ENCODE results near the gene UBXN10. TPM values are rescaled to one million over a fixed set of nuclear protein-coding genes. Genes with fewer than 3 reads are reported as not detected.

Gene UBXN10
- total and polyA plus RNA-seq, 11 donors: 0.14 to 2.6 (median 1.1) TPM

- Histone ChIP-seq H3K4me1 (peaks cover 0 to 15% (median 3%) of the 10 kb centered on the region in 12 donors), H3K27ac (no peak overlapping the region), H3K4me3 (no peak overlapping the region), H3K27me3 (peaks cover 0 to 24% (median 0%) of the 10 kb centered on the region in 9 donors), H3K36me3 (no peaks in the 10 kb centered on the region), H3K9me3 (no peaks in the 10 kb centered on the region)
- 67 to 72% (median 68%) methylated on average over 6 of the region's 6 CpGs for WGBS, 4 donors
- intact Hi-C loops (cut with DNase I): loop anchor here in 7 of 10 donors (2.0 to 10.0 kb wide), 5 partner anchors 95 to 283 kb away; partner anchors contain the start of gene PLA2G2A (in 3 of the 7)
- DNase-seq (no peak), ATAC-seq (no peak)
- TF ChIP-seq CTCF (IDR thresholded peaks at IDR 0.05) (no peak), POLR2A (IDR thresholded peaks at IDR 0.05) (no peak)
Measured at GRCh38 chr1:20197329-20197791, 11.5 kb downstream of the UBXN10 start.

GRCh38 chr1:20198296-20198695 is 12.4 kb downstream of the UBXN10 start:
- TF ChIP-seq POLR2A (IDR thresholded peaks at IDR 0.05) (no peak), CTCF (IDR thresholded peaks at IDR 0.05) (no peak)
- H3K36me3 ChIP-seq: no peaks in the 10 kb centered on the region
- no peaks in the 10 kb centered on the region for H3K9me3 ChIP-seq
- intact Hi-C loops (cut with DNase I): loop anchor here in 7 of 10 donors (5.0 to 10.0 kb wide), 4 partner anchors 96 to 283 kb away; partner anchors contain the start of gene PLA2G2A (in 3 of the 7)
- peaks cover 0 to 22% (median 0%) of the 10 kb centered on the region in 9 donors for H3K27me3 ChIP-seq
- peaks cover 0 to 12% (median 3%) of the 10 kb centered on the region in 12 donors for H3K4me1 ChIP-seq
- no peak overlapping the region for H3K27ac ChIP-seq
- ATAC-seq: no peak
- 82 to 94% (median 92%) methylated on average over 1 of the region's 1 CpG for WGBS, 4 donors
- DNase-seq: no peak
- H3K4me3 ChIP-seq: no peak overlapping the region

GRCh38 chr1:20198918-20199317 is 13.0 kb downstream of the UBXN10 start:
- intact Hi-C loops (cut with DNase I): loop anchor here in 7 of 10 donors (5.0 to 10.0 kb wide), 4 partner anchors 97 to 284 kb away; partner anchors contain the start of gene PLA2G2A (in 3 of the 7)
- H3K27me3 ChIP-seq: peaks cover 0 to 22% (median 0%) of the 10 kb centered on the region in 9 donors
- H3K4me3 ChIP-seq: no peak overlapping the region
- H3K4me1 ChIP-seq: peaks cover 0 to 12% (median 3%) of the 10 kb centered on the region in 12 donors
- no peaks in the 10 kb centered on the region for H3K9me3 ChIP-seq
- WGBS, 4 donors: 58 to 64% (median 62%) methylated on average over 7 of the region's 7 CpGs
- no peaks in the 10 kb centered on the region for H3K36me3 ChIP-seq
- TF ChIP-seq POLR2A (IDR thresholded peaks at IDR 0.05) (no peak), CTCF (IDR thresholded peaks at IDR 0.05) (no peak)
- DNase-seq: no peak
- no peak overlapping the region for H3K27ac ChIP-seq
- ATAC-seq: no peak

- 41 to 64% (median 47%) methylated on average over 3 of the region's 3 CpGs for WGBS, 4 donors
- intact Hi-C loops (cut with DNase I): loop anchor here in 7 of 10 donors (5.0 to 10.0 kb wide), 4 partner anchors 97 to 285 kb away; partner anchors contain the start of gene PLA2G2A (in 3 of the 7)
Measured at GRCh38 chr1:20199403-20199802, 13.5 kb downstream of the UBXN10 start.

More at GRCh38 chr1:20199403-20199802, 13.5 kb downstream of the UBXN10 start:
- no peaks in the 10 kb centered on the region for H3K36me3 ChIP-seq
- no peak for TF ChIP-seq POLR2A (IDR thresholded peaks at IDR 0.05)
- no peak for TF ChIP-seq CTCF (IDR thresholded peaks at IDR 0.05)
- ATAC-seq (no peak), DNase-seq (no peak)
- peaks cover 0 to 22% (median 0%) of the 10 kb centered on the region in 9 donors for H3K27me3 ChIP-seq
- no peaks in the 10 kb centered on the region for H3K9me3 ChIP-seq
- H3K4me1 ChIP-seq: peaks cover 0 to 11% (median 3%) of the 10 kb centered on the region in 12 donors
- no peak overlapping the region for H3K4me3 ChIP-seq
- H3K27ac ChIP-seq: no peak overlapping the region
